ENCODE results near the gene CCR5AS.

DNA sequence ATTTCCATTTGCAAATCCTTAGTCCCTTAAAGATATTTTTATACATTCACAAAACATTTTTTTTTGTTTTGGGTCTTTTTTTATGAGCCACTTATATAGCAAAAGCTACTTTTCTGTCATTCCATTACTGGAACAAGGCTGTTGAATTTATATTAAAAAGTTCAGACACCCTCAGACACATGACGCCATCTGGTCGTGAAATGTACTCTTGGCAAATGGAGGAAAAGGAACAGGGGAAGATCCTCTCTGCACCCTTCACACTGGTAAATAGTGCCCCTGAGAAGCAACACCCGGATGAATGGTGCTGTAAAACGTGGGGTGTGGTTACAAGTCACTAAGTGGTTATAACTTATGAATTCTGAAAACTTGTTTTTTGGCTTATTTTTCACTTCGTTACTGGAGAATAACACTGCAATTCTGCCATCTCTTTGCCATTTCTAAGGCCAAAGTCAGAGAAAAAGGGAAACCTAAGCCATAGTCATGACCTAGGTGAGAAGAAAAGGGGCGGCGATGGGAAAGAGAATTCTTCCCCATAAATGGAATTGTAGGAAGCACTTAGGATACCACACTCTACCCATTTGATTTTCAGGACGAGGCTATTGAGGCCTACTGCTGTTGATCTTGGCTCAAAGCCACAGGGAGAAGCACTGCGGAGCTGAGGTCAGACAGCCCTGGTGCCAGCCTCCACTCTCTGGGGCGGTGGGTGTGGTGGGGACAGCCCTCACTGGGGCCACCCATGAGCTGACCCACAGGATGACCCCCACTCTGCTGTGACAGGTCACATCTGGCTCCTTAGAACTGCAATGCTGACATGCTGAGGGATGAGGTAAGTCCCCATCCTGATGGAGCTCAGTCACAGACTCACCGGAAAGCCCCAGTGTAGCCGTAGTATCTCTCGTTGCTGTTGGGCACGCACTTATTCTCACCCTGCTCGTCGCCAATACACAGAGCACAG is 36.0 kb upstream of the CCR5AS start:
- TF ChIP-seq CTCF (IDR thresholded peaks at IDR 0.05) (peak in 3 of 4 experiments; percentile 35 to 55 (median 50)), EP300 (IDR thresholded peaks at IDR 0.05) (no peak)
